Measurements from ENCODE around the gene FAM76A. TPM values are rescaled to one million over a fixed set of nuclear protein-coding genes. Genes with fewer than 3 reads are reported as not detected.

FAM76A gene
- total RNA-seq, 4 donors from 2014 or later, result 17.6 to 28.8 (median 20.8) TPM

GRCh38 chr1:27704958-27705357 lies 20.8 kb upstream of the FAM76A start:
- DNase-seq (ENCODE audit: low spot score in 2 of 2), result no peak
- Histone ChIP-seq H3K27ac (no peak overlapping the region), H3K36me3 (no peaks in the 10 kb centered on the region), H3K4me3 (no peak overlapping the region), H3K27me3 (no peaks in the 10 kb centered on the region), H3K9me3 (no peaks in the 10 kb centered on the region), H3K4me1 (no peaks in the 10 kb centered on the region)
- WGBS, result 89% methylated on average over 4 of the region's 4 CpGs
- TF ChIP-seq EP300 (IDR thresholded peaks at IDR 0.05), result no peak
- TF ChIP-seq CTCF (IDR thresholded peaks at IDR 0.05), result no peak
- no peak for TF ChIP-seq POLR2AphosphoS5 (IDR thresholded peaks at IDR 0.05)
- no peak for TF ChIP-seq POLR2A (IDR thresholded peaks at IDR 0.05)

- no peak for DNase-seq (ENCODE audit: low spot score in 2 of 2)
- WGBS, result 77% methylated on average over 2 of the region's 2 CpGs
Observed at GRCh38 chr1:27705545-27705944, 20.2 kb upstream of the FAM76A start.

GRCh38 chr1:27710574-27710973 lies 15.2 kb upstream of the FAM76A start:
- H3K27ac ChIP-seq, result no peak overlapping the region
- no peaks in the 10 kb centered on the region for H3K4me1 ChIP-seq
- TF ChIP-seq EP300 (IDR thresholded peaks at IDR 0.05), result no peak
- no peak for TF ChIP-seq POLR2AphosphoS5 (IDR thresholded peaks at IDR 0.05)
- no peak for TF ChIP-seq CTCF (IDR thresholded peaks at IDR 0.05)
- TF ChIP-seq POLR2A (IDR thresholded peaks at IDR 0.05), result no peak
- H3K27me3 ChIP-seq, result no peaks in the 10 kb centered on the region
- H3K36me3 ChIP-seq, result no peaks in the 10 kb centered on the region
- no peak overlapping the region for H3K4me3 ChIP-seq
- no peaks in the 10 kb centered on the region for H3K9me3 ChIP-seq
- WGBS, result 100% methylated on average over 2 of the region's 2 CpGs
- no peak for DNase-seq (ENCODE audit: low spot score in 2 of 2)

More at GRCh38 chr1:27705545-27705944, 20.2 kb upstream of the FAM76A start:
- H3K4me3 ChIP-seq, result no peak overlapping the region
- no peaks in the 10 kb centered on the region for H3K36me3 ChIP-seq
- no peaks in the 10 kb centered on the region for H3K9me3 ChIP-seq
- H3K4me1 ChIP-seq, result no peaks in the 10 kb centered on the region
- no peak overlapping the region for H3K27ac ChIP-seq
- TF ChIP-seq EP300 (IDR thresholded peaks at IDR 0.05) (no peak), POLR2A (IDR thresholded peaks at IDR 0.05) (no peak), CTCF (IDR thresholded peaks at IDR 0.05) (no peak), POLR2AphosphoS5 (IDR thresholded peaks at IDR 0.05) (no peak)
- no peaks in the 10 kb centered on the region for H3K27me3 ChIP-seq

- no peak for DNase-seq (ENCODE audit: low spot score in 2 of 2)
- Histone ChIP-seq H3K4me1 (no peaks in the 10 kb centered on the region), H3K27ac (no peak overlapping the region), H3K27me3 (no peaks in the 10 kb centered on the region), H3K9me3 (no peaks in the 10 kb centered on the region), H3K36me3 (no peaks in the 10 kb centered on the region), H3K4me3 (no peak overlapping the region)
- 61% methylated on average over 3 of the region's 3 CpGs for WGBS
- TF ChIP-seq POLR2A (IDR thresholded peaks at IDR 0.05) (no peak), CTCF (IDR thresholded peaks at IDR 0.05) (no peak), POLR2AphosphoS5 (IDR thresholded peaks at IDR 0.05) (no peak), EP300 (IDR thresholded peaks at IDR 0.05) (no peak)
Observed at GRCh38 chr1:27713139-27713725, 12.5 kb upstream of the FAM76A start.

GRCh38 chr1:27713869-27714513 lies 11.8 kb upstream of the FAM76A start:
- TF ChIP-seq POLR2A (IDR thresholded peaks at IDR 0.05) (no peak), POLR2AphosphoS5 (IDR thresholded peaks at IDR 0.05) (no peak), EP300 (IDR thresholded peaks at IDR 0.05) (no peak), CTCF (IDR thresholded peaks at IDR 0.05) (no peak)
- no peaks in the 10 kb centered on the region for H3K36me3 ChIP-seq
- no peaks in the 10 kb centered on the region for H3K27me3 ChIP-seq
- H3K27ac ChIP-seq, result no peak overlapping the region
- no peak overlapping the region for H3K4me3 ChIP-seq
- DNase-seq (ENCODE audit: low spot score in 2 of 2), result no peak
- H3K4me1 ChIP-seq, result no peaks in the 10 kb centered on the region
- no peaks in the 10 kb centered on the region for H3K9me3 ChIP-seq
- 79% methylated on average over 3 of the region's 3 CpGs for WGBS
